H9 (cell line): Measurements from ENCODE around the gene RBFOX2. TPM values are rescaled to one million over a fixed set of nuclear protein-coding genes. Genes with fewer than 3 reads are reported as not detected.

Source experiments
- DNase-seq: peaks from one replicate; pipeline ENCODE4 v3.0.0-alpha.2; 2017
- H2AFZ ChIP-seq: one replicate; pipeline ENCODE4 v1.6.1; 2013; ENCODE audit warnings: mild to moderate bottlenecking, low read length, control low read depth, moderate library complexity
- H2AK5ac ChIP-seq: 2 replicates; pipeline ENCODE4 v1.6.1; 2013; ENCODE audit warnings: low read length, control low read depth, mixed read lengths; ENCODE audit not compliant: insufficient read length
- H2BK120ac ChIP-seq: one replicate; pipeline ENCODE4 v1.6.1; 2013; ENCODE audit warnings: low read depth, mild to moderate bottlenecking, low read length, control low read depth, inconsistent platforms; ENCODE audit not compliant: poor library complexity, severe bottlenecking
- H2BK12ac ChIP-seq: 2 replicates; pipeline ENCODE4 v1.6.1; 2013; ENCODE audit warnings: low read length, control low read depth, mixed read lengths, low read depth; ENCODE audit not compliant: insufficient read length
- H2BK15ac ChIP-seq: 2 replicates; pipeline ENCODE4 v1.6.1; 2013; ENCODE audit warnings: low read depth, low read length, control low read depth
- H2BK20ac ChIP-seq: one replicate; pipeline ENCODE4 v1.6.1; 2013; ENCODE audit warnings: low read depth, mild to moderate bottlenecking, low read length, control low read depth, inconsistent platforms; ENCODE audit not compliant: poor library complexity, severe bottlenecking
- H2BK5ac ChIP-seq: 2 replicates; pipeline ENCODE4 v1.6.1; 2013; ENCODE audit warnings: low read length, control low read depth, mixed read lengths; ENCODE audit not compliant: insufficient read length
- H3K14ac ChIP-seq: 2 replicates; pipeline ENCODE4 v1.6.1; 2013; ENCODE audit warnings: low read length, control low read depth; ENCODE audit not compliant: insufficient read depth
- H3K18ac ChIP-seq: 2 replicates; pipeline ENCODE4 v1.6.1; 2013; ENCODE audit warnings: low read depth, mild to moderate bottlenecking, mixed read lengths, low read length, control low read depth; ENCODE audit not compliant: insufficient read length
- H3K23ac ChIP-seq: 2 replicates; pipeline ENCODE4 v1.6.1; 2013; ENCODE audit warnings: low read length, control low read depth, mixed read lengths, low read depth; ENCODE audit not compliant: insufficient read length
- H3K23me2 ChIP-seq: 2 replicates; pipeline ENCODE4 v1.6.1; 2013; ENCODE audit warnings: low read depth, mild to moderate bottlenecking, mixed read lengths, low read length, control low read depth; ENCODE audit not compliant: insufficient read length, poor library complexity, severe bottlenecking
- H3K27ac ChIP-seq: 2 replicates; pipeline ENCODE4 v1.5.1; 2013; ENCODE audit warnings: low read length, control low read depth, mixed read lengths, low read depth; ENCODE audit not compliant: insufficient read length
- H3K27me3 ChIP-seq: 2 replicates; pipeline ENCODE4 v1.6.1; 2013; ENCODE audit warnings: low read length, control low read depth, inconsistent platforms; ENCODE audit not compliant: insufficient read depth
- H3K4ac ChIP-seq: 2 replicates; pipeline ENCODE4 v1.6.1; 2013; ENCODE audit warnings: low read depth, mild to moderate bottlenecking, control low read depth, inconsistent platforms, low read length, moderate library complexity
- H3K4me1 ChIP-seq: 2 replicates; pipeline ENCODE4 v1.6.1; 2013; ENCODE audit warnings: low read length, control low read depth, inconsistent platforms; ENCODE audit not compliant: insufficient read depth
- H3K4me2 ChIP-seq: 2 replicates; pipeline ENCODE4 v1.6.1; 2013; ENCODE audit warnings: low read length, control low read depth, mixed read lengths; ENCODE audit not compliant: insufficient read length, insufficient read depth
- H3K56ac ChIP-seq: 2 replicates; pipeline ENCODE4 v1.6.1; 2013; ENCODE audit warnings: low read depth, mild to moderate bottlenecking, mixed read lengths, low read length, control low read depth; ENCODE audit not compliant: insufficient read length
- H3K79me1 ChIP-seq: 2 replicates; pipeline ENCODE4 v1.6.1; 2013; ENCODE audit warnings: low read depth, mild to moderate bottlenecking, moderate library complexity, low read length, control low read depth, inconsistent platforms; ENCODE audit not compliant: insufficient read depth, poor library complexity, severe bottlenecking
- H3K79me2 ChIP-seq: 2 replicates; pipeline ENCODE4 v1.6.1; 2013; ENCODE audit warnings: low read length, control low read depth, inconsistent platforms; ENCODE audit not compliant: insufficient read depth
- H3K9ac ChIP-seq: 2 replicates; pipeline ENCODE4 v1.6.1; 2013; ENCODE audit warnings: low read length, control low read depth, mixed read lengths; ENCODE audit not compliant: insufficient read length; ENCODE audit errors: extremely low read depth
- H3K9me3 ChIP-seq: one replicate; pipeline ENCODE4 v1.6.1; 2013; ENCODE audit warnings: low read depth, low read length, inconsistent platforms; ENCODE audit not compliant: control insufficient read depth
- H3T11ph ChIP-seq: one replicate; pipeline ENCODE4 v1.6.1; 2013; ENCODE audit warnings: mild to moderate bottlenecking, low read length, control low read depth, inconsistent platforms
- H4K20me1 ChIP-seq: one replicate; pipeline ENCODE4 v1.6.1; 2013; ENCODE audit not compliant: control insufficient read depth, insufficient read length, insufficient read depth
- H4K5ac ChIP-seq: 2 replicates; pipeline ENCODE4 v1.6.1; 2013; ENCODE audit warnings: low read depth, mild to moderate bottlenecking, mixed read lengths, low read length, control low read depth; ENCODE audit not compliant: insufficient read length
- H4K8ac ChIP-seq: replicated peaks from 2 replicates; pipeline ENCODE4 v1.6.1; 2013; ENCODE audit warnings: low read length, control low read depth, mixed read lengths, low read depth; ENCODE audit not compliant: insufficient read length
- H4K91ac ChIP-seq: 2 replicates; pipeline ENCODE4 v1.6.1; 2013; ENCODE audit warnings: low read depth, mild to moderate bottlenecking, moderate library complexity, mixed read lengths, low read length, control low read depth; ENCODE audit not compliant: insufficient read length
- H3K27ac Mint-ChIP-seq, 3 experiments: 2 replicates in 2 of 3; 3 replicates in 1 of 3; pipeline ENCODE4 v1.8.0; 2020 to 2021; ENCODE audit warnings: mixed read lengths in 3 of 3, mild to moderate bottlenecking in 1 of 3, moderate library complexity in 1 of 3
- H3K27me3 Mint-ChIP-seq: 2 replicates; pipeline ENCODE4 v1.8.0; 2021; ENCODE audit warnings: low read depth, mild to moderate bottlenecking, moderate library complexity, mixed read lengths
- H3K36me3 Mint-ChIP-seq, 3 experiments: 2 replicates in 2 of 3; 3 replicates in 1 of 3; pipeline ENCODE4 v1.8.0; 2020 to 2021; ENCODE audit warnings: low read depth in 3 of 3, mixed read lengths in 3 of 3; ENCODE audit not compliant: insufficient read depth in 1 of 3
- H3K4me1 Mint-ChIP-seq, 2 experiments: 2 replicates each; pipeline ENCODE4 v1.8.0; 2020; ENCODE audit warnings: mixed read lengths in 2 of 2
- H3K4me3 Mint-ChIP-seq, 2 experiments: 2 replicates in 1 of 2; 3 replicates in 1 of 2; pipeline ENCODE4 v1.8.0; 2020 to 2021; ENCODE audit warnings: mild to moderate bottlenecking in 2 of 2, mixed read lengths in 2 of 2, moderate library complexity in 1 of 2
- H3K9me3 Mint-ChIP-seq, 2 experiments: 2 replicates in 1 of 2; 3 replicates in 1 of 2; pipeline ENCODE4 v1.8.0; 2020; ENCODE audit warnings: mild to moderate bottlenecking in 2 of 2, mixed read lengths in 2 of 2, moderate library complexity in 1 of 2
- CTCF ChIP-seq: fragments of 200-600 bp; sonication (generic); conservative IDR thresholded peaks from 3 replicates; pipeline ENCODE4 v1.8.0; 2021; ENCODE audit warnings: antibody characterized with exemption, mild to moderate bottlenecking
- WGBS: extraction: QIAGEN DNeasy Blood & Tissue Kit; methylation state at CpG from one replicate; pipeline ENCODE4 v1.1.7; 2013; ENCODE audit warnings: missing lambda C conversion rate, low lambda C conversion rate, mixed read lengths; ENCODE audit not compliant: insufficient read length; ENCODE audit errors: extremely low coverage; 5-methylcytosine and 5-hydroxymethylcytosine counted together
- total RNA-seq: library from RNA; stranded (reverse); gene quantifications from 2 replicates; pipeline ENCODE4 v1.2.1, GENCODE V29; 2021

RBFOX2 gene
- total RNA-seq, 1 experiment from 2014 or later = 84.7 TPM

- DNase-seq = no peak
- Histone ChIP-seq H3K4ac (no peak overlapping the region), H2BK12ac (no peak overlapping the region), H3K23me2 (no peaks in the 10 kb centered on the region), H2AK5ac (no peak overlapping the region), H3K4me1 (peaks cover 4% of the 10 kb centered on the region; the same call in 1 of the 2 replicates), H3K56ac (no peak overlapping the region), H2AFZ (no peak overlapping the region), H4K8ac (no peak overlapping the region), H2BK15ac (no peak overlapping the region), H3K27me3 (no peaks in the 10 kb centered on the region), H2BK5ac (no peak overlapping the region), H3K79me2 (no peaks in the 10 kb centered on the region), H3K14ac (no peak overlapping the region), H3K9me3 (no peaks in the 10 kb centered on the region), H3K23ac (no peak overlapping the region), H4K20me1 (no peaks in the 10 kb centered on the region), H2BK120ac (no peak overlapping the region), H4K5ac (no peak overlapping the region), H3K79me1 (no peaks in the 10 kb centered on the region), H3T11ph (no peak overlapping the region), H3K4me2 (no peak overlapping the region), H4K91ac (no peak overlapping the region), H3K27ac (no peak overlapping the region), H3K9ac (no peak overlapping the region), H3K18ac (no peak overlapping the region), H2BK20ac (no peak overlapping the region)
- peaks cover 8% of the 10 kb centered on the region in 2 experiments for H3K4me1 Mint-ChIP-seq
- peaks cover 8% of the 10 kb centered on the region; the same call in 1 of the 2 replicates for H3K27me3 Mint-ChIP-seq
- no peak overlapping the region for H3K4me3 Mint-ChIP-seq
- WGBS = no CpG with 5 or more reads among the region's 2 CpGs
- no peak for TF ChIP-seq CTCF
- no peak overlapping the region for H3K27ac Mint-ChIP-seq
- no peaks in the 10 kb centered on the region; a peak in 1 of 7 replicates for H3K36me3 Mint-ChIP-seq
- peaks cover 0 to 2% of the 10 kb centered on the region in 2 experiments; a peak in 2 of 5 replicates for H3K9me3 Mint-ChIP-seq
Measured at GRCh38 chr22:36049678-36049997, 21.0 kb upstream of the RBFOX2 start.
